ENCODE measurements around the gene ODF2.

The ODF2 gene

DNA sequence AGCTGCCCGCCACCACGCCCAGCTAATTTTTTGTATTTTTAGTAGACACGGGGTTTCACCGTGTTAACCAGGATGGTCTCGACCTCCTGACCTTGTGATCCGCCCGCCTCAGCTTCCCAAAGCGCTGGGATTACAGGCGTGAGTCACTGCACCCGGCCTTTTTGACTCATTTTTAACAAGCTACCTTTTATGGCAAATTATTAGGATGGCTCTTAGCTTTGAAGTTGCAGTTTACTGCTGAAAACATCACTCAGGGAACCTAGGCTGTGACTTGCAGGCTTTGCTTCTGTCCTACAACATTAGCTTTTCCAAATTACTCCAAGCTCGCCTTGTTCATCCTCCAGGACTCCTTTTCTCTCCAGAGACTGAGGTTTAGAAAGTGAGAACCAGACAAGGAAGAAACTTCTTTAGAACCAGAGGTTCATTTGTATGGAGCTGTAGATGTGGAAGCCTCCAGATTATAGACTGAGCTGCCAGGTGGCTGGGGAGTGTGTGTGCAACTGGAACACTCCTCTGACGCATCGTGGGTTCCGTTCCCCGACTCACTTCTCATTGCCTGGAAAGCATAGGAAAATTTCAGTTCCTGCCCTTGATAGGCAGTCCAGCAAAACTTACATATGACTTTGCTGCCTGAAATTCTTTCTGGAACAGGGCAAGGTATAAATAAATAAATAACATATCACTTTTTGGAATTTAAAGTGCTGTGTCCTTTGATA lies 72.8 kb downstream of the ODF2 start:
- DNase-seq, result no peak
- ATAC-seq, result no peak

DNA sequence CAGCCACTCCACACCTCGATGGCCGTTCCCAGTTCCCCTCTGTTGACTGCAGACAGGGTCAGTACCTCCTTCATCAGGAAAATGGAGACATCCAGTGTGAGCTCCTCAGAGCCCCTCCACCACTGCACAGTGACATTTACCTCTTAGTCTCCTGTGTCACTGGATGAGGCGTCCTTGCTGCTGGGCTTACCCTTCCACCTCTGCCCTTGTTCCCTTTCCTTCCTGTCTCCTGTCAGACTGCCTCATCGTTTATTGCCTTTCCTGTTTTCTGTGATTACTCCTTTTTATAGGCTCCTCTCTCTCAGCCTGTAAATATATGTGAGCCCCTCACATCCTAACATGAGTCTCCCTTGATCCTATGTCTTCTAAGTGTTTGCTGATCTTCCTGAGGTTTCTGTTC lies 73.4 kb downstream of the ODF2 start:
- no peak for ATAC-seq

DNA sequence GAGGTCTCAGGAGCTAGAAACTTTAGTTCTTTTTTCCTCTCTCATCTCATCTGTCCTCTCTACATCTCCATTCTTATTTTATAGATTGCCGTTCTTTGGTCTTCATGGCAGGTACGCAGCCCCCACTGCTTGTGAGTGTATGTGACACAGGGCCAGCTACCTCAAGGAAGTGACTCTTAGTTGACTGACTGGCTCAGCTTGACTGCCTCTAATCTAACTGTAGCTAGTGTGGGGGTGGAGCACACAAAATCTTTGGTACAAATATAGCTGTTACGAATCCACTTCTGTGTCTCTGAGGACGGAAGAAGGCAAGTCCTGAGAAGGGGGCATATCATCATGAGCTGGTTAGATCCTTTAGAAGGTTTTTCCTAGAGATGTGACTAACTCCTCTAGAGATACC lies 76.8 kb downstream of the ODF2 start:
- DNase-seq, result no peak
- no peak for ATAC-seq

More for the DNA sequence above, 73.4 kb downstream of the ODF2 start:
- no peak for DNase-seq

- ATAC-seq (no peak), DNase-seq (no peak)
Observed at GRCh38 chr9:128540634-128541360, 85.0 kb downstream of the ODF2 start.

- no peak for ATAC-seq
- DNase-seq, result no peak
Observed at GRCh38 chr9:128546504-128546903, 90.7 kb downstream of the ODF2 start.

GRCh38 chr9:128548876-128549275 lies 93.1 kb downstream of the ODF2 start:
- ATAC-seq (no peak), DNase-seq (no peak)

DNA sequence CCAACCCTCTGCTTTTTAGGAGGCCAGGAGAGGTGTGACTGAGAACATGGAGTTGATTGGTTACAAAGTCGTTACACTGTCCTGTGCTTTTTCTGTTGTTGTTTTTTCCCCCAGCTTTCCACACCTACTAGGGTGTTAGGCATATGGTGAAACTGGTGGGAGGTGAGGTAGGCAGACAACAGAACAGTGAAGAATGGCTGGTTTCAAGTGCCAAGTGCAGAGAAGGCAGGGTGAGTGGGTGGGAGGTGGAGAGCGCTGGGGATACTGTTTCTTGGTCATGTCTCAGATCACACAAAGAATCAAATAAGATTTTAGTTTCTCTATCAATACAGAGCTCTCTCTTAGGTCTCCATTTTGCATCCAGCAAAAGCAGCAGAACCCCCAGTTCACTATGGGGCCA lies 94.4 kb downstream of the ODF2 start:
- DNase-seq (peak; percentile 33), ATAC-seq (peak; percentile 34)
